Ishikawa (cell line): ENCODE results near the gene LRRC26.

Source experiments
- EGR1 ChIP-seq: IDR thresholded peaks from 2 replicates; pipeline ENCODE4 v1.6.1; 2012
- NFIC ChIP-seq: IDR thresholded peaks from 2 replicates; pipeline ENCODE4 v1.6.1; 2012
- TAF1 ChIP-seq: IDR thresholded peaks from 2 replicates; pipeline ENCODE4 v1.6.1; 2012; ENCODE audit warnings: low read depth, mild to moderate bottlenecking
- YY1 ChIP-seq: IDR thresholded peaks from 2 replicates; pipeline ENCODE4 v1.6.1; 2012; ENCODE audit warnings: low read depth

DNA sequence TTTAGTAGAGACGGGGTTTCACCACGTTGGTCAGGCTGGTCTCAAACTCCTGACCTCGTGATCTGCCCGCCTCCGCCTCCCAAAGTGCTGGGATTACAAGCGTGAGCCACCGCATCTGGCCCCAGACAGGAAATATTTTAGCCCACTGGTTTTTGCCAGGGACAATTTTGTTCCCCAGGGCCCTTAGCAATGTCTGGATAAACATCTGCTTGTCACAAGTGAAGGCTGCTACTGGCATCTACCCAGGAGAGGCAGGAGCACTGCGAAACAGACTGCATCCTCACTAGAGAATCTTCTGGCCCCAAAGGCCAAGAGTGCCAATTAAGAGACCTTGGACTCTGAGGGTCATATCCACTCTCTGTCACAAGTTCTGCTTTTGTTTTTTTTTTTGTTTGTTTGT is 33.1 kb upstream of the LRRC26 start:
- no peak for TF ChIP-seq EGR1
- no peak for TF ChIP-seq NFIC
- no peak for TF ChIP-seq YY1
- TF ChIP-seq TAF1 = no peak
